GM11168 (cell line): Measurements from ENCODE around the gene ATPAF2.

Experiments
- in situ Hi-C: fragments of 300-500 bp; cut with MboI; formaldehyde crosslinking; loops from one replicate; pipeline ENCODE4 v1.12.0; 2022; ENCODE audit warnings: low sequenced_read_pairs; ENCODE audit not compliant: unreplicated experiment

The ATPAF2 gene

GRCh38 chr17:18038861-18039534, at the start of gene ATPAF2, which contains the start of gene GID4:
ATPAF2 (minus strand) TSS chr17:18039168; CDS start chr17:18039013, 155 bp downstream.
GID4 (plus strand) TSS chr17:18039408; CDS start chr17:18039465, 57 bp downstream.
- in situ Hi-C loops: loop anchor here (25.0 kb wide), 1 partner anchor 352 kb away; the partner anchor contains the start of gene RAI1

- in situ Hi-C loops: no loop called here
Measured at GRCh38 chr17:18087610-18088491, 48.9 kb upstream of the ATPAF2 start, which contains the start of gene DRG2. DRG2 (plus strand) TSS chr17:18087948; CDS start chr17:18088024, 76 bp downstream.

- in situ Hi-C loops: no loop called here
Measured at GRCh38 chr17:18084256-18084655, 45.3 kb upstream of the ATPAF2 start.

- in situ Hi-C loops: no loop called here
Measured at GRCh38 chr17:18079543-18079942, 40.6 kb upstream of the ATPAF2 start.

- in situ Hi-C loops: no loop called here
Measured at GRCh38 chr17:18076936-18077335, 38.0 kb upstream of the ATPAF2 start.

- in situ Hi-C loops: no loop called here
Measured at GRCh38 chr17:18074566-18075272, 35.8 kb upstream of the ATPAF2 start.

GRCh38 chr17:18071751-18072150, 32.8 kb upstream of the ATPAF2 start:
- in situ Hi-C loops: no loop called here

GRCh38 chr17:18070861-18071340, 31.9 kb upstream of the ATPAF2 start:
- in situ Hi-C loops: no loop called here

- in situ Hi-C loops: no loop called here
Measured at GRCh38 chr17:18069101-18069500, 30.1 kb upstream of the ATPAF2 start.

GRCh38 chr17:18066866-18067265, 27.9 kb upstream of the ATPAF2 start:
- in situ Hi-C loops: no loop called here

- in situ Hi-C loops: no loop called here
Measured at GRCh38 chr17:18065546-18065945, 26.6 kb upstream of the ATPAF2 start.

- in situ Hi-C loops: no loop called here
Measured at GRCh38 chr17:18064053-18064452, 25.1 kb upstream of the ATPAF2 start.

GRCh38 chr17:18059283-18059682, 20.3 kb upstream of the ATPAF2 start:
- in situ Hi-C loops: no loop called here

- in situ Hi-C loops: no loop called here
Measured at GRCh38 chr17:18056214-18056613, 17.2 kb upstream of the ATPAF2 start.

- in situ Hi-C loops: no loop called here
Measured at GRCh38 chr17:18055597-18055996, 16.6 kb upstream of the ATPAF2 start.

GRCh38 chr17:18045691-18046350, 6.9 kb upstream of the ATPAF2 start:
- in situ Hi-C loops: loop anchor here (25.0 kb wide), 1 partner anchor 359 kb away; the partner anchor contains the start of gene RAI1

- in situ Hi-C loops: loop anchor here (25.0 kb wide), 1 partner anchor 357 kb away; the partner anchor contains the start of gene RAI1
Measured at GRCh38 chr17:18044609-18045008, 5.6 kb upstream of the ATPAF2 start.

GRCh38 chr17:18043491-18043890, 4.5 kb upstream of the ATPAF2 start:
- in situ Hi-C loops: loop anchor here (25.0 kb wide), 1 partner anchor 356 kb away; the partner anchor contains the start of gene RAI1

- in situ Hi-C loops: loop anchor here (25.0 kb wide), 1 partner anchor 356 kb away; the partner anchor contains the start of gene RAI1
Measured at GRCh38 chr17:18042983-18043382, 4.0 kb upstream of the ATPAF2 start.
